ENCODE measurements around the gene NAT8.
"Not testable (repeated sequence)": the region's sequence is repeated elsewhere in the genome, so short reads cannot be mapped to it uniquely, and the experiment has no call there.

GRCh38 chr2:73667239-73667638, 25.0 kb upstream of the NAT8 start:
- TF ChIP-seq POLR2AphosphoS5 (IDR thresholded peaks at IDR 0.05; ENCODE audit: borderline replicate concordance, low read depth, low read length); EZH2 (IDR thresholded peaks at IDR 0.05); FOXP2 (optimal IDR thresholded peaks at IDR 0.05; ENCODE audit: control extremely low read depth, extremely low read length, insufficient read depth): not testable (repeated sequence)

Data from SK-N-MC (cell line).